Esophagus muscularis mucosa (tissue), 4 donors: ENCODE data around the gene MUSTN1.

ENCODE experiments used
- CTCF ChIP-seq, 3 experiments: fragments of 200-600 bp in 2 of 3; fragments of 450-650 bp in 1 of 3; sonication (generic) in 2 of 3; IDR thresholded peaks; one replicate each; pipeline ENCODE4 v1.5.1; 2017 to 2019; ENCODE audit warnings: antibody characterized with exemption in 3 of 3, mild to moderate bottlenecking in 2 of 3, moderate library complexity in 1 of 3
- EP300 ChIP-seq: sonication (generic); formaldehyde crosslinking; IDR thresholded peaks from one replicate; pipeline ENCODE4 v1.6.1; 2017; ENCODE audit warnings: antibody characterized with exemption
- POLR2A ChIP-seq: fragments of 450-650 bp; IDR thresholded peaks from one replicate; pipeline ENCODE4 v1.6.1; 2017; ENCODE audit warnings: antibody characterized with exemption, moderate library complexity, mild to moderate bottlenecking, low read depth
- POLR2AphosphoS5 ChIP-seq, 2 donors: sonication (generic); formaldehyde crosslinking; IDR thresholded peaks; one replicate each; pipeline ENCODE4 v1.6.1; 2017; ENCODE audit warnings: antibody characterized with exemption in 2 of 2

- TF ChIP-seq CTCF (IDR thresholded peaks at IDR 0.05): no peak
- no peak for TF ChIP-seq POLR2A
- TF ChIP-seq POLR2AphosphoS5 (IDR thresholded peaks at IDR 0.05): no peak
- TF ChIP-seq EP300: no peak
These were observed 48.2 kb downstream of the MUSTN1 start for GRCh38 chr3:52786330-52787215.
